T-helper 9 cell (primary cell): ENCODE data around the gene KRT77.
"Not testable (repeated sequence)": the region's sequence is repeated elsewhere in the genome, so short reads cannot be mapped to it uniquely, and the experiment has no call there.

ENCODE experiments used
- DNase-seq: peaks from one replicate; pipeline ENCODE4 v3.0.0-alpha.2; 2020

KRT77 gene

GRCh38 chr12:52673713-52674432 lies 29.5 kb downstream of the KRT77 start:
- DNase-seq, result no peak

- no peak for DNase-seq
Observed at GRCh38 chr12:52673217-52673616, 30.1 kb downstream of the KRT77 start.

- no peak for DNase-seq
Observed at GRCh38 chr12:52672321-52672933, 30.9 kb downstream of the KRT77 start.

GRCh38 chr12:52670961-52671360 lies 32.4 kb downstream of the KRT77 start:
- DNase-seq, result no peak

GRCh38 chr12:52670506-52670905 lies 32.8 kb downstream of the KRT77 start:
- DNase-seq, result no peak

GRCh38 chr12:52669941-52670340 lies 33.4 kb downstream of the KRT77 start:
- not testable (repeated sequence) for DNase-seq

- DNase-seq, result no peak
Observed at GRCh38 chr12:52669426-52669825, 33.9 kb downstream of the KRT77 start.

- no peak for DNase-seq
Observed at GRCh38 chr12:52667931-52668330, 35.4 kb downstream of the KRT77 start.

GRCh38 chr12:52667509-52667908 lies 35.8 kb downstream of the KRT77 start:
- DNase-seq, result no peak

GRCh38 chr12:52666471-52666870 lies 36.9 kb downstream of the KRT77 start:
- no peak for DNase-seq

- no peak for DNase-seq
Observed at GRCh38 chr12:52663420-52663819, 39.9 kb downstream of the KRT77 start.

- no peak for DNase-seq
Observed at GRCh38 chr12:52662918-52663229, 40.5 kb downstream of the KRT77 start.

GRCh38 chr12:52662093-52662917 lies 41.0 kb downstream of the KRT77 start:
- no peak for DNase-seq

GRCh38 chr12:52661668-52662067 lies 41.7 kb downstream of the KRT77 start:
- DNase-seq, result no peak

- DNase-seq, result no peak
Observed at GRCh38 chr12:52660934-52661499, 42.3 kb downstream of the KRT77 start.

GRCh38 chr12:52659951-52660350 lies 43.4 kb downstream of the KRT77 start:
- no peak for DNase-seq

GRCh38 chr12:52659395-52659794 lies 43.9 kb downstream of the KRT77 start:
- DNase-seq, result no peak

GRCh38 chr12:52658196-52658595 lies 45.1 kb downstream of the KRT77 start:
- DNase-seq, result no peak

GRCh38 chr12:52657250-52657902 lies 45.9 kb downstream of the KRT77 start:
- DNase-seq, result no peak

- DNase-seq, result no peak
Observed at GRCh38 chr12:52656616-52657015, 46.7 kb downstream of the KRT77 start.

- DNase-seq, result no peak
Observed at GRCh38 chr12:52655720-52656124, 47.6 kb downstream of the KRT77 start.

- no peak for DNase-seq
Observed at GRCh38 chr12:52655251-52655650, 48.1 kb downstream of the KRT77 start.

- DNase-seq, result no peak
Observed at GRCh38 chr12:52651726-52652261, 51.5 kb downstream of the KRT77 start, which contains the start of gene KRT2. Gene KRT2 (minus strand): TSS chr12:52652211. CDS start chr12:52652142, 69 bp downstream.
